ENCODE results near the gene WWOX. TPM values are rescaled to one million over a fixed set of nuclear protein-coding genes. Genes with fewer than 3 reads are reported as not detected.

WWOX gene
- total and polyA plus RNA-seq, 2 donors (not counting 1 experiment from before 2014, with no cell fraction given): 10.5 to 42.3 TPM

DNA sequence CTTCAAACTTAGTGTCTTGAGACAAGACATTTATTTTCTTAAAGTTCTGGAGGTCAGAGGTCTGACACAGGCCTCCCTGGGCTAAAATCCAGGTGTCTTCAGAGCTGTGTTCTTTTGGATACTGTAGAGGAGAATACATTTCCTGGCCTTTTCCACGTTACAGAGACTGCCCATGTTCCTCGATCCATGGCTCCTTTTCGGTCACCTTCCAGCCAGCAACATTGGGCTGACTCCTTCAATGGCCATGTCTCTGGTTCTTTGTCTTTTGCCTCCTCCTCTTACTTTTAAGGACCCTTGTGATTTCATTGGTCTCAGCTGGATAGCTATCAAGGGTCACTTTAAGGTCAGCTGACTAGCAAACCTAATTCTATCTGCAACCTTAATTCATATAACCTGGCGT lies 212.4 kb downstream of the WWOX start:
- POLR2A ChIA-PET: no interaction called here
- peaks cover 7% of the 10 kb centered on the region for H3K4me1 Mint-ChIP-seq
- H3K27me3 Mint-ChIP-seq: no peaks in the 10 kb centered on the region

DNA sequence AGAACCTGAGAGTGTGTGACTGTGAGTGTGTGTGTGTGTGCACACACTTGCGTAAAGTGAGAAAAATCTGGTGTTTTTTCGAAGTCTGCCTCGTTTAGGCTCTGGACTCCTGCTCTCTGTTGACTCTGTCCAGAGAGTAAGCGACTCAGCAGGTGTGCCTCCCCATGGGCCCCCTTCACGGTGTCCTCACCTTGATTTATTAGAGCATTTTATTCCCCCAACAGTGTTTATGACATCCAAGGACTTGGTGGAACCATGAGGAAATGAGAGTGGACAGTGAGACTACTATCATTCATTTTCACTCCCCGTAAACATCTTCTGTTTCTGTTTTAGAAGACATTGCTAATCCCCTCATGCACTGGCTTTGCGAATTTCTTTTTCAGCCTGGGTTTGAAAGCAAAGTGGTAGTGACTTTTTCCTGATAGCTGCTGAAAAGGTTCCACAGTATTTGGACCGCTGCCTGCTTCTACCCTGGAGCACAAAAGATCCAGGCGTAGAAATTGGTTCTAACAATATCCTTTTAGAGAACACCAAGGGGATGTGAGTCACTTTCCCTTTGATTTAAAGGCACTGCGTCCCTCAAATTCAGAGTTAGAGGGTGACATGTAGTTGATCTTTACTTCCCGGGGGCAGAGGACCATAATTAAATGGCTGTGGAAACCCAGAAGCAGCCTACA lies 218.2 kb downstream of the WWOX start:
- Mint-ChIP-seq H3K4me3 (no peak overlapping the region), H3K9me3 (ENCODE audit: insufficient read depth) (no peaks in the 10 kb centered on the region), H3K27ac (no peak overlapping the region), H3K4me1 (no peaks in the 10 kb centered on the region), H3K27me3 (no peaks in the 10 kb centered on the region)
- Histone ChIP-seq H3K36me3 (replicated peaks in 1 of 2; ENCODE audit: control extremely low read depth in 1 of 2, control insufficient read depth in 1 of 2, extremely low read depth in 1 of 2, insufficient read depth in 2 of 2, low read length in 1 of 2) (no peaks in the 10 kb centered on the region), H3K4me1 (ENCODE audit: control insufficient read depth in 2 of 2, insufficient read depth in 2 of 2, low read length in 2 of 2) (no peaks in the 10 kb centered on the region), H3K4me2 (replicated peaks; ENCODE audit: low read depth, low read length, poor library complexity, severe bottlenecking) (no peak overlapping the region), H2AFZ (ENCODE audit: insufficient read depth, low read depth, low read length, poor library complexity, severe bottlenecking) (no peak overlapping the region), H3K27ac (ENCODE audit: low read length in 2 of 2) (no peak overlapping the region), H3K27me3 (replicated peaks in 1 of 4; ENCODE audit: control extremely low read depth in 1 of 4, control insufficient read depth in 3 of 4, insufficient read depth in 4 of 4, low read length in 3 of 4) (no peaks in the 10 kb centered on the region), H3K4me3 (ENCODE audit: control extremely low read depth in 1 of 5, extremely low read depth in 1 of 5, insufficient read depth in 1 of 5, low read depth in 2 of 5, low read length in 4 of 5) (no peak overlapping the region), H4K20me1 (ENCODE audit: control insufficient read depth, insufficient read depth, low read length, poor library complexity, severe bottlenecking) (no peaks in the 10 kb centered on the region), H3K9ac (ENCODE audit: low read length) (no peak overlapping the region), H3K79me2 (ENCODE audit: control insufficient read depth, insufficient read depth, low read length) (no peaks in the 10 kb centered on the region), H3K9me3 (ENCODE audit: control extremely low read depth in 1 of 3, control insufficient read depth in 2 of 3, insufficient read depth in 1 of 3, low read length in 2 of 3) (no peaks in the 10 kb centered on the region)
- ChIA-PET POLR2A (no interaction called here), CTCF (no interaction called here)
- intact Hi-C loops (cut with micrococcal nuclease): no loop called here
- 86% methylated on average over 6 of the region's 11 CpGs for WGBS (ENCODE audit: insufficient coverage)
- DNase-seq (no peak), ATAC-seq (ENCODE audit: low read depth) (no peak)
- TF ChIP-seq, protein P1, sequence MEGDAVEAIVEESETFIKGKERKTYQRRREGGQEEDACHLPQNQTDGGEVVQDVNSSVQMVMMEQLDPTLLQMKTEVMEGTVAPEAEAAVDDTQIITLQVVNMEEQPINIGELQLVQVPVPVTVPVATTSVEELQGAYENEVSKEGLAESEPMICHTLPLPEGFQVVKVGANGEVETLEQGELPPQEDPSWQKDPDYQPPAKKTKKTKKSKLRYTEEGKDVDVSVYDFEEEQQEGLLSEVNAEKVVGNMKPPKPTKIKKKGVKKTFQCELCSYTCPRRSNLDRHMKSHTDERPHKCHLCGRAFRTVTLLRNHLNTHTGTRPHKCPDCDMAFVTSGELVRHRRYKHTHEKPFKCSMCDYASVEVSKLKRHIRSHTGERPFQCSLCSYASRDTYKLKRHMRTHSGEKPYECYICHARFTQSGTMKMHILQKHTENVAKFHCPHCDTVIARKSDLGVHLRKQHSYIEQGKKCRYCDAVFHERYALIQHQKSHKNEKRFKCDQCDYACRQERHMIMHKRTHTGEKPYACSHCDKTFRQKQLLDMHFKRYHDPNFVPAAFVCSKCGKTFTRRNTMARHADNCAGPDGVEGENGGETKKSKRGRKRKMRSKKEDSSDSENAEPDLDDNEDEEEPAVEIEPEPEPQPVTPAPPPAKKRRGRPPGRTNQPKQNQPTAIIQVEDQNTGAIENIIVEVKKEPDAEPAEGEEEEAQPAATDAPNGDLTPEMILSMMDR (IDR thresholded peaks at IDR 0.05): no peak

More for the DNA sequence above, 212.4 kb downstream of the WWOX start:
- no peak overlapping the region for H3K4me3 Mint-ChIP-seq
- Histone ChIP-seq H3K36me3 (replicated peaks in 1 of 2; ENCODE audit: control extremely low read depth in 1 of 2, control insufficient read depth in 1 of 2, extremely low read depth in 1 of 2, insufficient read depth in 2 of 2, low read length in 1 of 2) (no peaks in the 10 kb centered on the region), H3K9ac (ENCODE audit: low read length) (no peak overlapping the region), H3K79me2 (ENCODE audit: control insufficient read depth, insufficient read depth, low read length) (no peaks in the 10 kb centered on the region), H3K9me3 (ENCODE audit: control extremely low read depth in 1 of 3, control insufficient read depth in 2 of 3, insufficient read depth in 1 of 3, low read length in 2 of 3) (no peaks in the 10 kb centered on the region), H3K27me3 (replicated peaks in 1 of 4; ENCODE audit: control extremely low read depth in 1 of 4, control insufficient read depth in 3 of 4, insufficient read depth in 4 of 4, low read length in 3 of 4) (no peaks in the 10 kb centered on the region), H4K20me1 (ENCODE audit: control insufficient read depth, insufficient read depth, low read length, poor library complexity, severe bottlenecking) (no peaks in the 10 kb centered on the region), H3K4me1 (ENCODE audit: control insufficient read depth in 2 of 2, insufficient read depth in 2 of 2, low read length in 2 of 2) (peaks cover 0 to 6% of the 10 kb centered on the region in 2 donors), H2AFZ (ENCODE audit: insufficient read depth, low read depth, low read length, poor library complexity, severe bottlenecking) (no peak overlapping the region), H3K27ac (ENCODE audit: low read length in 2 of 2) (no peak overlapping the region), H3K4me3 (ENCODE audit: control extremely low read depth in 1 of 5, extremely low read depth in 1 of 5, insufficient read depth in 1 of 5, low read depth in 2 of 5, low read length in 4 of 5) (no peak overlapping the region), H3K4me2 (replicated peaks; ENCODE audit: low read depth, low read length, poor library complexity, severe bottlenecking) (no peak overlapping the region)
- WGBS (ENCODE audit: insufficient coverage): 87% methylated on average over 3 of the region's 4 CpGs
- CTCF ChIA-PET: no interaction called here
- TF ChIP-seq, protein P1 (IDR thresholded peaks at IDR 0.05): no peak
- TF ChIP-seq EZH2 (IDR thresholded peaks at IDR 0.05; ENCODE audit: borderline replicate concordance, insufficient read depth, low read depth, low read length, poor library complexity, severe bottlenecking): no peak
- DNase-seq (no peak), ATAC-seq (ENCODE audit: low read depth) (no peak)
- intact Hi-C loops (cut with micrococcal nuclease): no loop called here
- H3K27ac Mint-ChIP-seq: no peak overlapping the region
- no peaks in the 10 kb centered on the region for H3K9me3 Mint-ChIP-seq (ENCODE audit: insufficient read depth)
